Large intestine (tissue), 3 donors: ENCODE data around the gene OSBPL9. TPM values are rescaled to one million over a fixed set of nuclear protein-coding genes. Genes with fewer than 3 reads are reported as not detected.
"Not testable (repeated sequence)": the region's sequence is repeated elsewhere in the genome, so short reads cannot be mapped to it uniquely, and the experiment has no call there.

Experiments
- DNase-seq, 2 donors: peaks; one replicate each; pipeline versions ENCODE4 v3.0.0 to v3.0.0-alpha.2; 2013
- H3K27ac ChIP-seq: one replicate; pipeline ENCODE4 v1.5.1; 2013; ENCODE audit warnings: low read length
- H3K27me3 ChIP-seq: 2 replicates; pipeline ENCODE4 v1.6.1; 2013; ENCODE audit warnings: low read length; ENCODE audit not compliant: control insufficient read depth, insufficient read depth
- H3K36me3 ChIP-seq: 2 replicates; pipeline ENCODE4 v1.6.1; 2013; ENCODE audit warnings: low read length; ENCODE audit not compliant: control insufficient read depth, insufficient read depth
- H3K4me1 ChIP-seq: one replicate; pipeline ENCODE4 v1.6.1; 2013; ENCODE audit warnings: low read length; ENCODE audit not compliant: control insufficient read depth, insufficient read depth
- H3K4me3 ChIP-seq: one replicate; pipeline ENCODE4 v1.5.1; 2013; ENCODE audit warnings: low read length
- H3K9me3 ChIP-seq: one replicate; pipeline ENCODE4 v1.6.1; 2013; ENCODE audit warnings: mild to moderate bottlenecking, low read depth, low read length, moderate library complexity; ENCODE audit not compliant: control insufficient read depth
- WGBS: methylation state at CpG from one replicate; pipeline ENCODE4 v1.1.5; 2013; ENCODE audit warnings: low lambda C conversion rate; ENCODE audit not compliant: insufficient coverage; 5-methylcytosine and 5-hydroxymethylcytosine counted together
- polyA plus RNA-seq: library from polyadenylated mRNA; unstranded; fragments of 120-200 nt; gene quantifications from one replicate; pipeline ENCODE4 v1.2.1, GENCODE V29; 2013

OSBPL9 gene
- polyA plus RNA-seq, 1 donor: 64.1 TPM

DNA sequence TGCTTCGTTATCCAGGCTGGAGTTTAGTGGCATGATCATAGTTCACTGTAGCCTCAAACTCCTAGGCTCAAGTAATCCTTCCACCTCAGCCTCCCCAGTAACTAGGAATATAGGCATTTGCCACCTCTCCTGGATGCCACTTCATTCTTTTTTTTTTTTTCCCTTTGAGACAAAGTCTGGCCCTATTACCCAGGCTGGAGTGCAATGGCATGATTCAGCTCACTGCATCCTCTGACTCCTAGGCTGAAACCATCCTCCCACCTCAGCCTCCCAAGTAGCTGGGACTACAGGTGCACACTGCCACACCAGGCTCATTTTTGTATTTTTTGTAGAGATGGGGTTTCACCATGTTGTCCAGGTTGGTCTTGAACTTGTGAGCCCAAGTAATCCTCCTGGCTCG is 19.3 kb downstream of the OSBPL9 start:
- H3K4me1 ChIP-seq: peaks cover 20% of the 10 kb centered on the region
- DNase-seq: no peak
- H3K4me3 ChIP-seq: no peak overlapping the region
- no CpG with 5 or more reads among the region's 2 CpGs for WGBS
- H3K36me3 ChIP-seq: peaks cover 3% of the 10 kb centered on the region
- peak overlapping the region; percentile 81 for H3K27ac ChIP-seq
- H3K27me3 ChIP-seq: no peaks in the 10 kb centered on the region
- no peaks in the 10 kb centered on the region for H3K9me3 ChIP-seq

DNA sequence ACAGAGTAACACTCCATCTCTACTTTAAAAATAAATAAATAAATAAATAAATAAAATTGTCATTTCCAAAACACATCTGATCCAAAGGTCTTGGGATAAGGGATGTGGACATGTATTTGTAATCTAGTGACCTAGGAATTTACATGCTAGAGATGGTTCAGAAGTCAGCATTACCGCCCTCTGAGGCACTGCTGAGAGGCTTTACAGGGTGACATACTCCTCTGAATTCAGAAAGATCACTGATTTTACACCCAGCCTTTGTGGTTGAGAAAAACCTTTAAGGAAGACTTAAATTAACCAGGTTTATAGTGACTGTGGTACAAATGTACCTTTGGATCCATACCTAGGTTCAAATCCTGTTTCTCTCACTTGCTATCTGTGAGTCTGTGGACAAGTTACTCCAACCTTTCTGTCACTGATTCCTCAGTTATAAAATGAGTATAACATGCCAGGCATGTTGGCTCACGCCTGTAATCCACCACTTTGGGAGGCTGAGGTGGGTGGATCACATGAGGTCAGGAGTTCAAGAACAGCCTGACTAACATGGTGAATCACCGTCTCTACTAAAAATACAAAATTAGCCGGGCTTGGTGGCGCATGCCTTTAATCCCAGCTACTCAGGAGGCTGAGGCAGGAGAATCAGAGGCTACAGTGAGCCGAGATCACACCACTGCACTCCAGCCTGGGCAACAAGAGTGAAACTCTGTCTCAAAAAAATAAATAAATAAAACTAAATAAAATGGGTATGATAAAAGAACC is 20.1 kb downstream of the OSBPL9 start:
- Histone ChIP-seq H3K36me3 (peaks cover 4% of the 10 kb centered on the region), H3K9me3 (no peaks in the 10 kb centered on the region), H3K4me3 (no peak overlapping the region), H3K27ac (peak overlapping the region; percentile 81), H3K27me3 (no peaks in the 10 kb centered on the region), H3K4me1 (peaks cover 20% of the 10 kb centered on the region)
- WGBS: no CpG with 5 or more reads among the region's 6 CpGs
- peak; percentile 19 to 50 for DNase-seq

DNA sequence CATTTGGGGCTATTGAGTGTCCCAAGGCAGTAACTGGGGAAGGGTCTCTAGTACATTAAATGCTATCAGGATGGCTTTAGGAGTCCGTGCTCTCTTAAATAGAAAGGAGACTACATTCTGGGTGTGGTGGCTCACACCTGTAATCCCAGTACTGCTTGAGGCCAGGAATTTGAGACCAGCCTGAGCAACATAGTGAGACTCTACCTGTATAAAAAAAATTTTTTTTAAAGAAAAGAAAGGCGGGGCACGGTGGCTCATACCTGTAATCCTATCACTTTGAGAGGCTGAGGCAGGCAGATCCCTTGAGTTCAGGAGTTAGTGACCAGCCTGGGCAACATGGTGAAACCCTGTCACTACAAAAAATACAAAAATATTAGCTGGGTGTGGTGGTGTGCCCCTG is 21.5 kb downstream of the OSBPL9 start:
- WGBS: no CpG with 5 or more reads among the region's 3 CpGs
- Histone ChIP-seq H3K9me3 (no peaks in the 10 kb centered on the region), H3K27me3 (no peaks in the 10 kb centered on the region), H3K36me3 (peaks cover 4% of the 10 kb centered on the region), H3K4me3 (no peak overlapping the region), H3K4me1 (peaks cover 20% of the 10 kb centered on the region), H3K27ac (no peak overlapping the region)
- no peak for DNase-seq

DNA sequence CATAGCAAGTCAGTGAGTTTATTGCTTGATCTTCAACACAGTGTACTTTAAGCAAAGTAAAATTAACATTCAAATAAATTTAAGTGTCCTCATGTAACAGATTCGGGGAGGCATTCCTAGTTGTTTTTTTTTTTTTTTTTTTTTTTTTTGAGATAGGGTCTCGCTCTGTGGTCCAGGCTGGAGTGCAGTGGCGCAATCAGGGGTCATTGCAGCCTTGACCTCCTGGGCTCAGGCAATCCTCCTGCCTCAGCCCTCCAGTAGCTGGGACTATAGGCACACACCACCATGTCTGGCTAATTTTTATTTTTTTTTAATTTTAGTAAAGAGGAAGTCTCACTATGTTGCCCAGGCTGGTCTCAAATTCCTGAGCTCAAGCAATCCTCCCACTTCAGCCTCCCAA is 22.8 kb downstream of the OSBPL9 start:
- Histone ChIP-seq H3K27me3 (no peaks in the 10 kb centered on the region), H3K36me3 (peaks cover 4% of the 10 kb centered on the region), H3K27ac (no peak overlapping the region), H3K9me3 (no peaks in the 10 kb centered on the region), H3K4me3 (no peak overlapping the region), H3K4me1 (peaks cover 20% of the 10 kb centered on the region)
- WGBS: no CpG with 5 or more reads among the region's 3 CpGs
- DNase-seq: no peak

DNA sequence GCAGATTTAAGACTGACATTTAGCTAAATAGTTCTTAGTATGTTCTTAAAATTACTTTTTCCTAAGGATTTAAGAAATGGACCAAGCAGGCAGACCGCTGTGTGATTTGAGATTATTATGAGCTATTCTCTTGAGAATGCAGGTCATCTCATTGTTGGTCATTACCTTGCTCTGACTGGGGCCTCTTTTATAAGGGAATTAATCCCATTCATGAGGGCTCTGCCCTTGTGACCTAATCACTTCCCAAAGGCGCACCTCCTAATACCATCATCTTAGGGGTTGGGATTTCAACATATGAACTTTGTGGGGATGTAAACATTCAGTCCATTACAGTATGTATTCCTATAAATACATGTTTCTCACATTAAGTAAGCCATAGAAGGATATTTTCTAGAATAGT is 24.2 kb downstream of the OSBPL9 start:
- Histone ChIP-seq H3K27ac (no peak overlapping the region), H3K4me1 (peaks cover 16% of the 10 kb centered on the region), H3K36me3 (peaks cover 4% of the 10 kb centered on the region), H3K9me3 (no peaks in the 10 kb centered on the region), H3K4me3 (no peak overlapping the region), H3K27me3 (no peaks in the 10 kb centered on the region)
- DNase-seq: no peak
- no CpG with 5 or more reads among the region's 2 CpGs for WGBS

DNA sequence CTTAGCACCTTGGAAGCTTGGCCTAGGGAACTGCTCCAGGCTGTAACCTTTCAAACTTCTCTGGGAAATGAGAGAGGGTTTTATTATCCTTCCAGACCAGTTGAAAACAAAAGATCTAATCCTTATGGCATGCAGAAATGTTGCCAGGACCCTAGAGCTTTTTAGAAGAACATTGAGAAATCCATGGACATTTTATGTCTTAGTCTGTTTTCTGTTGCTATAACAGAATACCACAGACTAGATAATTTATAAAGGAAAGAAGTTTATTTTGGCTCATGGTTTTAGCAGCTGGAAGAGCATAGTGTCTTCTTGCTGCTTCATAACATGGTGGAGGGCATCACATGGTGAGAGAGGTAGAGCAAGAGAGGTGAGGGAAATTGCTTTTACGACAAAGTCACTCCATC is 25.8 kb downstream of the OSBPL9 start:
- no peak overlapping the region for H3K27ac ChIP-seq
- peak in 1 of 2 donors; percentile 39 for DNase-seq
- no peaks in the 10 kb centered on the region for H3K9me3 ChIP-seq
- H3K4me1 ChIP-seq: peaks cover 7% of the 10 kb centered on the region
- H3K36me3 ChIP-seq: peaks cover 4% of the 10 kb centered on the region
- WGBS: no CpG with 5 or more reads among the region's 1 CpG
- H3K4me3 ChIP-seq: no peak overlapping the region
- no peaks in the 10 kb centered on the region for H3K27me3 ChIP-seq

DNA sequence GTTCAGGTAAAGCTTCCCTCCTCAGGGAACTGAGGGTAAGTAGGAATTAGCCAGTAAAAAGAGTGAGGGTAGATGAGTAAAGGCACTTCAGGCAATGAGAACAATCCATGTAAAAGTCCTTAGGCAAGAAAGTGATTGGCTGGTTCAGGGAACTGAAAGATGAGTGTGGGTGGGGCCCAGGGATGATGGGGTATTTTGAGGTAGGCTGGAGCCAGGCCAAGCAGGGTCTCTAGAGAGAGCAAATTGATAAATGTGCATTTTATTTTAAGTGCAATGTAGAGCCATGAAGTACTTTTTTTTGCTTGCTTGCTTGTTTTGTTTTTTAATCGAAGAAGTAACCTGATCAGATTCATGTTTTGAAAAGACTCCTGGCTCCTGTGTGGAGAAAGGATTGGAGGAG is 26.5 kb downstream of the OSBPL9 start:
- H3K27ac ChIP-seq: no peak overlapping the region
- H3K36me3 ChIP-seq: peaks cover 4% of the 10 kb centered on the region
- H3K4me1 ChIP-seq: peaks cover 11% of the 10 kb centered on the region

DNA sequence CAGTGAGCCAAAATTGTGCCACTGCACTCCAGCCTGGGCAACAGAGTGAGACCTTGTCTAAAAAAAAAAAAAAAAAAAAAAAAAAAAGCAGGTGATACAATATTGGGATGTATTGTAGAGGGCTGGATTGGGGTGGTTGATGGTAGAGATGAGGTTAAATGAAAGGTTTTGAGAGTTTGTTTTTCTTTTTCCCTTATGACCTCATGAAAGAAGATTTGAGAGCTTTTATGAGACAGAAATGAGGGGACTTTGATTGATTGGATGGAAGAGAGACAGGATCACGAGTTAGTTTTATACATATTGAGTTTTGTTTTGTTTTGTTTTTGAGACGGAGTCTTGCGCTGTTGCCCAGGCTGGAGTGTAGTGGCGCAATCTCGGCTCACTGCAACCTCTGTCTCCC is 27.1 kb downstream of the OSBPL9 start:
- Histone ChIP-seq H3K27ac (peak overlapping the region; percentile 38), H3K36me3 (peaks cover 4% of the 10 kb centered on the region), H3K9me3 (no peaks in the 10 kb centered on the region), H3K4me3 (no peak overlapping the region), H3K27me3 (no peaks in the 10 kb centered on the region), H3K4me1 (peaks cover 15% of the 10 kb centered on the region)
- WGBS: 86% methylated on average over 1 of the region's 5 CpGs
- no peak for DNase-seq

More for the DNA sequence above, 26.5 kb downstream of the OSBPL9 start:
- Histone ChIP-seq H3K9me3 (no peaks in the 10 kb centered on the region), H3K27me3 (no peaks in the 10 kb centered on the region), H3K4me3 (no peak overlapping the region)
- DNase-seq: no peak
- 100% methylated on average over 1 of the region's 1 CpG for WGBS

DNA sequence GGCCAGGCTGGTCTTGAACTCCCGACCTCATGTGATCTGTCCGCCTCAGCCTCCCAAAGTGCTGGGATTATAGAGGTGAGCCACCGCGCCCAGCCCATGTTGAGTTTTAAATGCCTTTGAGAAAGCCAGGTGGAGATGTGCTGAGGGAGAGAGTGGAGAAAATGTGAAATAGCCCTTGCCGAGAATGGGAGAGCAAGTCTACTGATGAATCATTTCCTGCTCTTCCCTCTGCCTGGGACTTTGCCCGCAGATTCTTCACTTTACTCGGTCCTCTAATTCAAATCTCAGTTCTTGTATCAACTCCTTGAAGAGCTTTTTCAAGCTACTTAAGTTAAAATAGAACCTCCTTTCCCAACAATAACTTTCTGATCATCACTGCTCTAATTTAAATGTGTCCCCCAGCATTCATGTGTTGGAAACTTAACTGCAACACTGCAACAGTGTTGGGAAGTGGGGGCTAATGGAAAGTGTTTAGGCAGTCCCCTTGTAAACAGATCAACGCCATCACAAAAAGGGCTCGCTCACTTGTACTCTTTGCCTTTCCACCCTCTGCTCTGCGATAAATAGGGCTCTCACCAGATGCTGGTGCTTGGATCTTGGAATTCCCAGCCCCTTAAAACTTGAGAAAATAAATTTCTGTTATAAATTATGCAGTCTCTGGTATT is 27.8 kb downstream of the OSBPL9 start:
- no peaks in the 10 kb centered on the region for H3K27me3 ChIP-seq
- peaks cover 19% of the 10 kb centered on the region for H3K4me1 ChIP-seq
- DNase-seq: peak; percentile 29 to 64
- WGBS: 83% methylated on average over 3 of the region's 10 CpGs
- H3K36me3 ChIP-seq: peaks cover 4% of the 10 kb centered on the region
- H3K9me3 ChIP-seq: no peaks in the 10 kb centered on the region
- peak overlapping the region; percentile 38 for H3K27ac ChIP-seq
- H3K4me3 ChIP-seq: no peak overlapping the region

DNA sequence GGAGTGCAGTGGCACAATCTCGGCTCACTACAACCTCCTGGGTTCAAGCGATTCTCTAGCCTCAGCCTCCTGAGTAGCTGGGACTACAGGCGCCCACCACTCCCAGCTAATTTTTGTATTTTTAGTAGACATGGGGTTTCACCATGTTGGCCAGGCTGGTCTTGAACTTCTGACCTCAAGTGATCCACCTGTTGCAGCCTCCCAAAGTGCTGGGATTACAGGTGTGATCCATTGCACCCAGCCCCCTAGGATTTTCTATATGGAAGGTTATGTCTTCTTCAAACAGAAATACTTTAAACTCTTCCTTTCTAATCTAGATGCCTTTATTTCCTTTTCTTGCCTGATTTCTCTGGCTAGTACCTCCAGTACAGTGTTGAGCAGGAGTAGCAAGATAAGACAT is 29.7 kb downstream of the OSBPL9 start:
- not testable (repeated sequence) for H3K9me3 ChIP-seq, DNase-seq, H3K27me3 ChIP-seq, H3K4me3 ChIP-seq, H3K36me3 ChIP-seq
- peaks cover 23% of the 10 kb centered on the region for H3K4me1 ChIP-seq
- H3K27ac ChIP-seq: peak overlapping the region; percentile 91
- WGBS: no CpG with 5 or more reads among the region's 3 CpGs
